ENCODE data around the gene C12orf57.
A peak's percentile ranks its signal among the peaks of the same experiment; 100 is the strongest.

Gene C12orf57

DNA sequence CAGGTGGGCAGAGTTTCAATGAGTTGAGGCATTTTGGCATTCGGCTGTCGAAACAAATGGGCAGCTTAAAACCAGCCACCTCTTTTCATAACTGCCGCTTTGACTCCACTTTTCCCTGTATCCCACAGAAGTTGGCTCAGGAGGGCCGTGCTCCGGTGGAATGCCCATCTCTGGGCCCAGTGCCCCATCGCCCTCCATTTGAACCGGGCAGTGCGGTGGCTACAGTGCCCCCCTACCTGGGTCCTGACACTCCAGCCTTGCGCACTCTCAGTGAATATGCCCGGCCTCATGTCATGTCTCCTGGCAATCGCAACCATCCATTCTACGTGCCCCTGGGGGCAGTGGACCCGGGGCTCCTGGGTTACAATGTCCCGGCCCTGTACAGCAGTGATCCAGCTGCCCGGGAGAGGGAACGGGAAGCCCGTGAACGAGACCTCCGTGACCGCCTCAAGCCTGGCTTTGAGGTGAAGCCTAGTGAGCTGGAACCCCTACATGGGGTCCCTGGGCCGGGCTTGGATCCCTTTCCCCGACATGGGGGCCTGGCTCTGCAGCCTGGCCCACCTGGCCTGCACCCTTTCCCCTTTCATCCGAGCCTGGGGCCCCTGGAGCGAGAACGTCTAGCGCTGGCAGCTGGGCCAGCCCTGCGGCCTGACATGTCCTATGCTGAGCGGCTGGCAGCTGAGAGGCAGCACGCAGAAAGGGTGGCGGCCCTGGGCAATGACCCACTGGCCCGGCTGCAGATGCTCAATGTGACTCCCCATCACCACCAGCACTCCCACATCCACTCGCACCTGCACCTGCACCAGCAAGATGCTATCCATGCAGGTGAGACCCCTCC, 5.2 kb upstream of the C12orf57 start:
- DNase-seq: no peak

DNA sequence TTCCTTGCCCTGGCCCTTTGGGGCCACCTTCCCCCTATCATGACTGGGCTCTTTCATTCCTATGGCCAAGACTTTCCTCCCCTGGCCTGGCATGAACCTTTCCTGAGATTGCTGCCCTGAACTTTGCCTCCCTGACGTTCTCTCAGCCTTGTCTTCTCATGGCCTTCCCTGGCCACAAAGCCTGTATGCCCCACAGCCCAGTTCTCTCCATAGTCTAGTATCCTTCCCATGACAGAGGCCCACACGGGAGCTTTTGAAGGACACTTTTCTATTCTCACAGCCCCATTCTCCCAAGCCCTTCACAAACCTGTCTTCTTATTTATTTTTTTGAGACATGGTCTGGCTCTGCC, 4.7 kb upstream of the C12orf57 start:
- no peak for DNase-seq

DNA sequence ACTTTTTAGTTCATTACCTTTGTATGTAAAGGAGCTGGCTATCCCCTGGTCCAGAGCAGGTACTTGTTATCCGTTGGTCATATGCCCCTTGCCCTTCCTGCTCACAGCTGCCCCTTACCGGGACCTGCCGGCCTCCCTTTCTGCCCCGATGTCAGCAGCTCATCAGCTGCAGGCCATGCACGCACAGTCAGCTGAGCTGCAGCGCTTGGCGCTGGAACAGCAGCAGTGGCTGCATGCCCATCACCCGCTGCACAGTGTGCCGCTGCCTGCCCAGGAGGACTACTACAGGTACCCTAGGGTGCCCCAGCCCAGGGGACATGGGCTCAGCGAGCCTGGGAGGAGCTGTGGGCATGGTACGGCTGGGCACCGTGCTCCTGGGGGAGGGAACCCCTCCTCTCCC, 2.6 kb upstream of the C12orf57 start:
- no peak for DNase-seq

DNA sequence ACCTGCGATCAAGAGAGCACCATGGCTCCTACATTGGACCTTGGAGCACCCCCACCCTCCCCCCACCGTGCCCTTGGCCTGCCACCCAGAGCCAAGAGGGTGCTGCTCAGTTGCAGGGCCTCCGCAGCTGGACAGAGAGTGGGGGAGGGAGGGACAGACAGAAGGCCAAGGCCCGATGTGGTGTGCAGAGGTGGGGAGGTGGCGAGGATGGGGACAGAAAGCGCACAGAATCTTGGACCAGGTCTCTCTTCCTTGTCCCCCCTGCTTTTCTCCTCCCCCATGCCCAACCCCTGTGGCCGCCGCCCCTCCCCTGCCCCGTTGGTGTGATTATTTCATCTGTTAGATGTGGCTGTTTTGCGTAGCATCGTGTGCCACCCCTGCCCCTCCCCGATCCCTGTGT, 2.0 kb upstream of the C12orf57 start:
- no peak for DNase-seq

DNA sequence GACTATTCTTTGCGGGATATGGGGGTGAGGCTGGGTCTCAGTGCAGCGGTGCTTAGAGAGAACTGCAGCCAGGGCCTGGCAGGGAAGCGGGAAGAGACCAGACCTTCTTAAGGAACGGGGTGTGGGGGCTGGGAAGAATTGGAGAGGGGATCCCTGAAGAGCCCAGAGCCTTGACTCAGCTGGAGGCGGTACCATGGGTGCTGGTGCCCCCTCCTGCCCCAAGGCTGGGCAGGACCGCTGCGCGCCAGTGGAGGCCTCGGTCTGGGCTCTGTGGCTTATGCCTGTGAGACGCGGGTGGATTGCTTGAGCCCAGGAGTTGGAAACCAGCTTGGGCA, 1.5 kb upstream of the C12orf57 start:
- peak; percentile 82 for DNase-seq

DNA sequence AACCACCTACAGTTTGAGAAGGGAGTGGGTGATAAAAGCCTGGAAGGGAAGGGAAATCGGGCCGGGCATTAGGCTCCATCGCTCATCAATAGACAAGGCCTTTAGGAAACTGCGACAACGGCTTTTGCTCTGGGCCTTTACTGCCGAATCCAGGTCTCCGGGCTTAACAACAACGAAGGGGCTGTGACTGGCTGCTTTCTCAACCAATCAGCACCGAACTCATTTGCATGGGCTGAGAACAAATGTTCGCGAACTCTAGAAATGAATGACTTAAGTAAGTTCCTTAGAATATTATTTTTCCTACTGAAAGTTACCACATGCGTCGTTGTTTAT, 467 bp upstream of the C12orf57 start:
- DNase-seq: peak; percentile 91

DNA sequence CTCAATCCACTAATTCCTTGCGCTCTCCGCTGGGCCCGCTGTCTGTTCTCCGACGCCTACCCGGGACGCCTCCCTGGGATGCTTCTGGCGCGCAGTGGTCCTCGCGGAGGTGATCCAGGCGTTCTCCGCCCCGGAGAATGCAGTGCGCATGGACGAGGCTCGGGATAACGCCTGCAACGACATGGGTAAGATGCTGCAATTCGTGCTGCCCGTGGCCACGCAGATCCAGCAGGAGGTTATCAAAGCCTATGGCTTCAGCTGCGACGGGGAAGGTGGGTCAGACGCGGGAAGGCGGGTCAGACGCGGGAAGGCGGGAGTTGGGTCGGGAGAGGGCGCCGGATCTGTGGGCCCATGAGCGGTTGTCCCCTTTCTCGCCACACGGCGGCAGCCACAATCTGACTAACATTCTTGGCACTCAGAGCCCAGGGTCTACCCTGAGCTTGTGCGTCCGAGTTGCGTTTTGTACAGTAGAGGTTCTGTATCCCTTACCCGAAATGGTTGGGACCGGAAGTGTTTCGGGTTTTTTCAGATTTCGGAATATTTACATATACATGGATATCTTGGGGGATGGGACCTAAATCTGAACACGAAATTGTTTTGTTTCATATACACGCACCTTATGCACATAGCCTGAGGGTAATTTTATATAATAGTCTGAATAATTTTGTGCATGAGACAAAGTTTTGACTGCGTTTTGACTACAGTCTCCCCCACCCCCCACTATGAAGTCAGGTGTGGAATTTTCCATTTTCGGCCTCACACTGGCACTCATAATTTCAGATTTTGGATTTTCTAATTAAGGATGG, 762 bp downstream of the C12orf57 start:
- peak; percentile 90 for DNase-seq

DNA sequence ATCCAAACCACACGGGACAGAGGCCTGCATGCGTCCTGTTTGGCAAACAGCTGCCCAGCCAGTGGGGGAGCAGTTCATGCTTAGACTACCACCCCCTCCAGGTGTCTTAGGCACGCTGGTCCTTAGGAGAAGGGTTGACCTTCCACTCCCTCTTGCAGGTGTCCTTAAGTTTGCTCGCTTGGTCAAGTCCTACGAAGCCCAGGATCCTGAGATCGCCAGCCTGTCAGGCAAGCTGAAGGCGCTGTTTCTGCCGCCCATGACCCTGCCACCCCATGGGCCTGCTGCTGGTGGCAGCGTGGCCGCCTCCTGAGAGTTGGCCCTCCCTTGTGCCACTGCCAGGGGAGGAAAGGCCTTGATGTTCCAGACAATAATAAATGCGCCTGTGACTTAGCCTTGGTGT, 1.8 kb downstream of the C12orf57 start:
- no peak for DNase-seq

DNA sequence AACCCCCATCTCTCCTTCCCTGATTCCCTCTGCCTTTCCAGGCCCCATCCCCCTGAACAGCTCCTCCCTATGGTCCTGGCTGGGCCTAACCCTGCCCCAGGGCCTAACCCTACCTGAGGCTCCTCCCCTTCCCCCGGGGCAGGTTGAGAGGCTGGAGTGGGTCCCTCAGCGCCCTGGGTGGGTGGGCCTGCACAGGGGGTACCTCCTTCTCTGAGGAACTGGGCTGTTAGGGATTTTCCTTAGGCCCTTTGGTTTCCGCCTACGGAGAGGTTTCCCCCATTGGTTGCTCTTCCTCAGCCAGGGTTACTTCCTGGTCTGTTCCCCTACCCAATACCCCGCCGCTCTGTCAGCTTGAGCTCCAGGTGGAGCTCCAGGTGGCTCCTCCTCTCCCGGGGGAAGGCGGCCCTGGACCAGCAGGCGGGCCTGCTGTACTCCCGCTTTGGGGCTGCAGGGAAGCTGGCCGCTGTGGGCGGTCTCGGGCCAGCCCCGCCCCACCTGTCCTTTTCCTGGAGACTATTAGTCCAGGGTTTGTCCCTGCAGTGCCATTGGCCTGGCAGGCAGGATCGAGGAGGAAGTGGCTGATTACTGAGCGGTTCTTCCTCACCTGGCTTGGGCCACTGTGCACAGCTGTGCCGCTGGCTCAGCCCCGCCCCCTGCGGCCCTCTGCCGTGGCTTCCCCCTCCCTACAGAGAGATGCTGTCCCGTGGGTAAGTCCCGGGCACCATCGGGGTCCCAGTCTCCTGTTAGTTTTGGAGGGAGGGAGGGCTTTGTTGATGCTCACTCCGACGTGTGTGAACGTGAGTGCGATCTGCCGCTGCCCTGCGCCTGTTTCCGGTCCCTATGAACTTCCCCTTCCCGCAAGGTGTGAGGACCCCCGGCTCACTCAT, 2.5 kb downstream of the C12orf57 start:
- DNase-seq: peak; percentile 47

DNA sequence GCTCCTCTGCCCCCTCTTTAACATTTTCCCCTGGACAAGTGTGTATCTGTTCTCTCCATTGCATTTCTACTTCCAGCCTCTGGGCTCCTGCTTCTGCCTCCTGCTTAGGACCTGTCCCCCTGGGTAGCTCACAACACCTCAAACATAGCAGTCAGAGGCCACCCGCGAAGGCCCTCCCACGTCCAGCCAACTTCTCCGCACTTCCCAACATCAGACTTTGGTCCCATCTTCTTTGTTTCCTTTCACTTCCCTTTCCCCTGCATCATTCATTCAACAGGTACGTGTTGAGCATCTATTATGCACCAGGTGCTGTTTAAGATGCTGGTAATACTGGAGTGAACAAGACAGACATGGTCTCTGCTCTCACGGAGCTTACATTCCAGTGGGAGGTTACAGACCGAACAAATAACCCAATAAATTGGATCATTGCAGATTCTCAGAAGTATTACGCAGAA, 3.1 kb downstream of the C12orf57 start:
- DNase-seq: no peak

DNA sequence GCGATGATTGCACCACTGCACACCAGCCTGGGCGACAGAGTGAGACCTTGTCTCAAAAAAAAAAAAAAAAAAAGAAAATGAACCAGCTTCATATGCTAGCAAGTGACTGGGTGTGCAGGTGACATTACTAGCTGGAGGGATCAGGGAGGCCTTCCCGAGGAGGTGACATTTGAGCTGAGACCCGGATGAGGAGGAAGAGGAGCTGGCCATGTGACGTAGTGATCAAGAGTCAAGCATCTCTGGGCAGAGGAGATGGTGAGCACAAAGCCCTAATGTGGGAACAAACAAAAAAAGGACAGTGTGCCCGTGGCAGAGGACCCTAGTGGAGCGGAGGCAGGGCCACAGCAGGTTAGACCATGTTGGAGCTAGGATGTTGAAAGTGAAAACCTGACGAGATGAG, 3.8 kb downstream of the C12orf57 start:
- no peak for DNase-seq

DNA sequence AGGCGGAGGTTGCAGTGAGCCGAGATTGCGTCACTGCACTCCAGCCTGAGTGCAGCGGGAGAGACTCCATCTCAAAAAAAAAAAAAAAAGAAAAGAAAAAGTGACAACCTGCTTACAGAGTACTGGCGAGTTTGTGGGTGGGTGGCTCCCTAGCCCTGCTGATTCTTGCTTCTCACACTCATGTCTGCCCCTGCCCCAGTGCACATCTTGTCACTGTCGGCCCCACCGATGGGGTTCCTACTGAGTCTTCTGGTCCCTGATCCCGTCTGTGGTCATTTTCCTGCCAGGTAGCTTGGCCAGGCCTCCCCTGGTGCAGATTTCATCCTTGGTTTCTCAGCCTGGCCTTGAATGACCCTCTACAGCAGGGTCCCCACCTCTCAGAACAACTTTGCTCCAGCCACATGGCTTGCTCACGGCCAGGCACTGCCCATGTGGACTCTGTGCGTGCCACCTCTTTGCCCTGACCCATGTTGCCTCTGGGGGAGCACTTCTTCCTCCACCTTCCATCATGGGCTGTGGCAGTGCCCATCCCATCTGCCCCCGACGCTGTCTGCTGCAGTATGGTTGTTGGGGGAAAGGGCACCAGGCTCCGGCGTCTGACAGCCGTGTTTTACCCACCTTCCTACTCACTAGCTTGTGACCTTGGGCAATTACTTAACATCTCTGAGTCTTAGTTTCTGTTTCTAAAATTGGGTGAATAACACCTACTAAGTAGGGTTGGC, 5.2 kb downstream of the C12orf57 start:
- peak; percentile 25 for DNase-seq

DNA sequence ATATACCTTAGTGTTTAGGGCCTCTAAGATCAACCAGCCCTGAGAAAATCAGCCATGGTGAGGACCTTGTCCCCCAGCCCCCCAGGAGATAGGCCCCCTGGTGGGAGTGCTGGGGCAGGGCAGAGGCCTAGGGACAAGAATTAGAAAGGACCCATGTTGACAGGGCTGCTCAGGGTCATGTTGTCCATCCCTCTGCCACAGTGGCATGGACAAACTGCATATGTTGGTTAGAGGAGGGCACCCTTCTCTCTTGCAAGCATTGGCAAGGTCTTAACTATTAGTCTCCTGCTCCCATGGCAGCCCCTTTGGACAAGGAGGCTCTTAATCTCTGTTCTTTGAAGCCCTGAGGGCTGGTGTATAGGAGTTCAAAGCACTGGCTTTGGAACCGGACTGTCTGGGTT, 6.6 kb downstream of the C12orf57 start:
- DNase-seq: peak; percentile 36

DNA sequence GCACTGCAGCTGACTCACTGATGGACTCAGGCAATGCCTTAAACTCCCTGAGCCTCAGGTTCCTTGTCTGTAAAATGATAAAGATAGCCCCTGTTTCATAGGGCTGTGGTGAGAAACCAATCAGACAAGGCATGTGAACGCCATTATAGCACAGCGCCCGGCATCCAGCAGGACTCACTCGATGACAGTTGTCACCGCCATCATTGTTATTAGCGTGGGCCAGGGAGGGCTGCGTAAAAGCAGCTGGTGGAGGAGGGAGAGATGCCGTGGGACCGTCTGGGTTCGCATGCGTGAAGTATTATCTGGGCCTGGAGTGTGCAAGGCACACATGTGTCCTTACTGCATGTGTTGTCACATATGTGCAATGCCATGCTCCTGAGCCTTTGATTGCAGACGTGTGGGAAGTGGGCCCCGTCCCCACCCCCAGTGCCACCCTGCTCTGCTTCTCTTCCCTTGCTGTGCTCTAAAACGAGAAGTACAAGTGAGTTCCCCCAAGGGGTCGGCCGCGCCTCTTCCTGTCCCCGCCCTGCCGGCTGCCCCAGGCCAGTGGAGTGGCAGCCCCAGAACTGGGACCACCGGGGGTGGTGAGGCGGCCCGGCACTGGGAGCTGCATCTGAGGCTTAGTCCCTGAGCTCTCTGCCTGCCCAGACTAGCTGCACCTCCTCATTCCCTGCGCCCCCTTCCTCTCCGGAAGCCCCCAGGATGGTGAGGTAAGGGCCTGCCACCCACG, 7.2 kb downstream of the C12orf57 start, which contains the start of gene PTPN6:
Gene PTPN6, plus strand, starts transcription at position 546 of the 730 bp plus-strand sequence. Its CDS starts 157 bp downstream, at position 703.
- peak; percentile 93 for DNase-seq

DNA sequence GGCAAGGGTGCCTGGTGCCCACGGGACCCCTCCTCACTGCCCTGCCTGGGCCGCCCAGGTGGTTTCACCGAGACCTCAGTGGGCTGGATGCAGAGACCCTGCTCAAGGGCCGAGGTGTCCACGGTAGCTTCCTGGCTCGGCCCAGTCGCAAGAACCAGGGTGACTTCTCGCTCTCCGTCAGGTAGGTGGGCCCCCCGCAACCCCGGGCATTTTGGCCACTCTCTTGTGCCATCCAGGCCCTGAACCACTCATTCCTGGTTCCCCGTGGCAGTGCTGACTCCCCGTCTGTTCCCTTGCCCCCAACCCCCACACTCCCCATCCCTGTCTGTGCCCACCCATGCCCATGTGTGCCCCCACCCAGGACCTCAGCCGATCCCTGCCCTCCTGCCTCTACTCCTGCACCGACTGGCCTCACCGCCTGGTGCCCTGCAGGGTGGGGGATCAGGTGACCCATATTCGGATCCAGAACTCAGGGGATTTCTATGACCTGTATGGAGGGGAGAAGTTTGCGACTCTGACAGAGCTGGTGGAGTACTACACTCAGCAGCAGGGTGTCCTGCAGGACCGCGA, 7.8 kb downstream of the C12orf57 start:
- no peak for DNase-seq

DNA sequence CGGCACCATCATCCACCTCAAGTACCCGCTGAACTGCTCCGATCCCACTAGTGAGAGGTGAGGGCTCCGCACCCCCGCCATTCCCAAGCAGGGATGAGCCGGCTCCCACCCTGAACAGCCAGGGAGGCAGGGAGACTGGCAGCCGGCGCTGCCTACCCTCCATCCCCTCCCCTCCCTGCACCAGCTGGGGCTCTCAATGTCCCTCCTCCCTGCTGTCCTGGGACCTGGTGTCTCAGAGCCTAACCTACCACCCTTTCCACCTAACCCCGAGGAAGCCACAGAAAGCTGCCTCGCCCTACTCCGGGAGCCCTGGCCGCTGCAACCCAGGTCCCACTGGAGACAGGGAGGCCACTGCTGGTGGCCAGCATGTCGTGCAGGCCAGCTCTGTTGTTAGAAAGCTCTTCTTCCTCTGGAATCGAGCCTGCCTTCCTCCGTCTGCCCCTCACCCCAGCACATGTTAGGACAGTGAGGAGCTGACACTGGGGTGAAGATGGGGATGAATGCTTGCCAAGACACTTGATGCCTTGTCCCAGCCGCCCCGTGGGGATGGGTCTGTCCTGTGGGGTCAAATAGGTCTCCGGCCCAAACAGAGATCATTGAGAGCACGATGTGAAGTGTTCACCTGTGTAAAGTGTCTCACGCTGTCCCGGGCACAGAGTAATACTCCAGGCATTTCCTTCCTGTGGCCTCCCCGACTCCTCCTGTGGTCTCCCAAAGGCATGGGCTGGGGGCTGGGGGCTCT, 8.5 kb downstream of the C12orf57 start:
- DNase-seq: no peak

DNA sequence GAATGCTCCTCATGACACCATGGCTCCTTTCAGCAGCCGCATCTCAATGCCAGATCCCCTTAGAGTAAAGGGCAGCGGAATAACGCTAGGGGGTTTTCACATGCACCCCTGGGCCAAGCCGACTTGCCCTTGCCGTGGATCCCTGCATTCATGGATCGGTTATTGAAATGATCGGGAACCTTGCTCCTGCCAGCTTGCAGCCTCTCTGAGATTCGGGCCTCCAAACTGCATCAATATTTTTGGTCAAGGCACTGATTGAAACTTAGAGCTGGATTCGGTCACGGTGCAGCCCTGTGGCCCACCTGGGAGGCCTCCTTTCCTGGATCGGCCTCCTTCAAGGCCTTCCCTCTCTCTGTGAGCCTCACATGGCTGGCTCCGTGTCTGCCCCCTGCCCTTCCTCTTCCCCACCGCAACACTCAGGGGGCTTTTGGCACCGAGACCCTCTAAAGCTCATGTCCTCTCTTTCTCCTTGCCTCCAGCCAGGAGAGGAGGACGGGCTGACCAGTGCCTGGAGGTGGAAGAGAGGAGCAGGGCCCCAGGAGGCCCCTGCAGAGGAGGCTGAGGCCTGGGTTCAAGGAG, 9.1 kb downstream of the C12orf57 start:
- peak; percentile 41 for DNase-seq

DNA sequence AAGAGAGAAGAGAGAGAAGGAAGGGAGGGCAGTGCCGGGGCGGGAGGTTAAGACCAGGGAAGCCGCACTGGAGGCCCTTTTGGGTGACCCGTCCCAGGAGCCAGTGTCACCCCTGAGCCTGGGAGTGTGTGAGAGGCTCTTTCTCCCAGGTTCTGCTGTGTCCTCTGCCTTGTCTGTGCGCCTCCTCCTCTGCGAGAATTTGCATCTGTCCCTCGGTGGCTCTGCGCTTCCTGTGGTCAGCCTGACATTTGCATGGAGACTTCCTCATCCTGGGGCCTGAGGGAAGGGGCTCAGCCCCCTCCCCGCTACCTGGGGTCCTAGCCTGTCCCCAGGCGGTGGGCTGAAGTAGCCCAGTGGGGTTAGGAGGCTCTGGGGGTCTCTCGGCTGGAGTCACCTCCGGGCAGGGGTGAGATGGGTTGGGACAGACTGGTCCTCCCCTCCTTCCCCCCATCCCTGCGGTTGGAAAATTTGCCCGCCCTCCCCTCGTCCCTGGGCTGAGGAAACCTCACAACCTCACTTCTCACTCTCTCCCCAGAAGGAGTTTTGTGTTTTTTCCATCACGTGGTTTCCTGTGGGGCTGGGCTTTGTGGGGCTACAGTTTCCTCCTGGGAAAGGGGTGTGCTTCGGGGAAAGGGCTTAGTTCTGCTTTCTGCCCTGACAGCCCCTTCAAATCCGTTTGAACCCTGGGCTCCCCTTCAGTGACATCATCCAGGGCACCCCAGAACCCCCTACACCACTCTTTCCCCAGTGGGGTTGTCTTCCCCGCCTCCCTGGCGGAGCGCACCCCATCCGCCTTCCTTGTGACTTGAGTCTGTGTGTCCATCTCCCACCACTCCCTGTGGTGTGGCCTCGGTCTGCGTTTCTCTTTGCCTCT, 9.9 kb downstream of the C12orf57 start:
- peak; percentile 98 for DNase-seq

Data from MV-4-11 (cell line).